ENCODE data around the gene GHRH. TPM values are rescaled to one million over a fixed set of nuclear protein-coding genes. Genes with fewer than 3 reads are reported as not detected.

The GHRH gene
- total and polyA plus RNA-seq, 4 donors, result not detected

DNA sequence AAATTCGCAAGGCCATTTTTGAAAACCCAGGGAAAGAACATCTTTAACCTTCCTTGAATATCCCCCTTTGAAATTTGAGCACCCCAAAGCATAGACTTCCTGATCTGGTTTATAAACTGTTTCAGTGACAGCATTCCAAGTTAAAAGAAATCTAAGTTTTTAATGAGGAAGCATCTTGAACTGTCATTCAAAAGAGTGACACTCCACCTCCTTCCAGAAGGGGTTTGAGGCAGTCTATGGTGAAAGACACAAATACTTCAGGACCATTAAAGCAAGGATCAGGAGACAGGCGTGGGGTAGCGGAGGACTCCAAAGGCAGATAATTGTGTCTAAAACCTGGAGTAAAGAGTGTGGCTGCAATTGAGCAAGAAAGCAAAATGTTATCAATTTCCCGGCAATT, 691 bp downstream of the GHRH start:
- H3K27ac ChIP-seq (ENCODE audit: low read depth in 1 of 2, low read length in 2 of 2), result no peak overlapping the region
- no peaks in the 10 kb centered on the region for H3K36me3 ChIP-seq (ENCODE audit: control insufficient read depth in 4 of 4, insufficient read depth in 3 of 4, low read depth in 1 of 4, low read length in 3 of 4)
- 75% methylated on average over 4 of the region's 4 CpGs for WGBS
- DNase-seq (ENCODE audit: low spot score), result no peak
- H3K4me1 ChIP-seq (ENCODE audit: control insufficient read depth in 4 of 4, insufficient read depth in 4 of 4, low read length in 3 of 4), result no peaks in the 10 kb centered on the region
- TF ChIP-seq FOXA1 (IDR thresholded peaks at IDR 0.05) (no peak), YY1 (IDR thresholded peaks at IDR 0.05) (no peak), JUND (IDR thresholded peaks at IDR 0.05) (no peak), RAD21 (IDR thresholded peaks at IDR 0.05) (no peak), RXRA (IDR thresholded peaks at IDR 0.05) (no peak), HNF4G (IDR thresholded peaks at IDR 0.05) (no peak), ATF3 (IDR thresholded peaks at IDR 0.05) (no peak)
- H3K4me3 ChIP-seq (ENCODE audit: low read depth in 1 of 3, low read length in 3 of 3), result no peak overlapping the region
- no peaks in the 10 kb centered on the region for H3K9me3 ChIP-seq (ENCODE audit: control insufficient read depth in 4 of 4, low read length in 3 of 4)
- no peak overlapping the region for H3K9ac ChIP-seq (ENCODE audit: low read depth in 1 of 2, low read length in 2 of 2)
- H3K27me3 ChIP-seq (ENCODE audit: control insufficient read depth in 4 of 4, insufficient read depth in 4 of 4, low read length in 3 of 4), result peaks cover 0 to 9% (median 0%) of the 10 kb centered on the region in 4 donors

- WGBS, result 60% methylated on average over 3 of the region's 3 CpGs
- Histone ChIP-seq H3K4me3 (ENCODE audit: low read depth in 1 of 3, low read length in 3 of 3) (no peak overlapping the region), H3K9me3 (ENCODE audit: control insufficient read depth in 4 of 4, low read length in 3 of 4) (no peaks in the 10 kb centered on the region), H3K4me1 (ENCODE audit: control insufficient read depth in 4 of 4, insufficient read depth in 4 of 4, low read length in 3 of 4) (no peaks in the 10 kb centered on the region), H3K27me3 (ENCODE audit: control insufficient read depth in 4 of 4, insufficient read depth in 4 of 4, low read length in 3 of 4) (peaks cover 0 to 9% (median 0%) of the 10 kb centered on the region in 4 donors), H3K27ac (ENCODE audit: low read depth in 1 of 2, low read length in 2 of 2) (no peak overlapping the region), H3K9ac (ENCODE audit: low read depth in 1 of 2, low read length in 2 of 2) (no peak overlapping the region), H3K36me3 (ENCODE audit: control insufficient read depth in 4 of 4, insufficient read depth in 3 of 4, low read depth in 1 of 4, low read length in 3 of 4) (no peaks in the 10 kb centered on the region)
- no peak for TF ChIP-seq JUND (IDR thresholded peaks at IDR 0.05)
- TF ChIP-seq NR2F2 (IDR thresholded peaks at IDR 0.05), result no peak
- DNase-seq (ENCODE audit: low spot score), result no peak
Measured at GRCh38 chr20:37259865-37260264, 1.7 kb downstream of the GHRH start.

GRCh38 chr20:37259031-37259430, 2.6 kb downstream of the GHRH start:
- peaks cover 0 to 9% (median 0%) of the 10 kb centered on the region in 4 donors for H3K27me3 ChIP-seq (ENCODE audit: control insufficient read depth in 4 of 4, insufficient read depth in 4 of 4, low read length in 3 of 4)
- no peaks in the 10 kb centered on the region for H3K36me3 ChIP-seq (ENCODE audit: control insufficient read depth in 4 of 4, insufficient read depth in 3 of 4, low read depth in 1 of 4, low read length in 3 of 4)
- WGBS, result 86% methylated on average over 11 of the region's 11 CpGs
- no peak overlapping the region for H3K27ac ChIP-seq (ENCODE audit: low read depth in 1 of 2, low read length in 2 of 2)
- TF ChIP-seq EGR1 (IDR thresholded peaks at IDR 0.05; ENCODE audit: low read depth in 2 of 2), result no peak
- no peak for TF ChIP-seq RAD21 (IDR thresholded peaks at IDR 0.05)
- no peak for TF ChIP-seq GABPA (IDR thresholded peaks at IDR 0.05 in 1 of 2, conservative IDR thresholded peaks at IDR 0.05 in 1 of 2)
- no peak for TF ChIP-seq RXRA (IDR thresholded peaks at IDR 0.05)
- no peak for TF ChIP-seq ATF3 (IDR thresholded peaks at IDR 0.05)
- H3K4me3 ChIP-seq (ENCODE audit: low read depth in 1 of 3, low read length in 3 of 3), result no peak overlapping the region
- peaks cover 0 to 5% (median 2%) of the 10 kb centered on the region in 4 donors for H3K9me3 ChIP-seq (ENCODE audit: control insufficient read depth in 4 of 4, low read length in 3 of 4)
- DNase-seq (ENCODE audit: low spot score), result no peak
- no peak overlapping the region for H3K9ac ChIP-seq (ENCODE audit: low read depth in 1 of 2, low read length in 2 of 2)
- no peaks in the 10 kb centered on the region for H3K4me1 ChIP-seq (ENCODE audit: control insufficient read depth in 4 of 4, insufficient read depth in 4 of 4, low read length in 3 of 4)

- TF ChIP-seq NR2F2 (IDR thresholded peaks at IDR 0.05), result no peak
- no peak for TF ChIP-seq YY1 (IDR thresholded peaks at IDR 0.05)
- no peak for TF ChIP-seq TAF1 (conservative IDR thresholded peaks at IDR 0.05)
- DNase-seq (ENCODE audit: low spot score), result no peak
- H3K9me3 ChIP-seq (ENCODE audit: control insufficient read depth in 4 of 4, low read length in 3 of 4), result peaks cover 0 to 5% (median 2%) of the 10 kb centered on the region in 4 donors
Measured at GRCh38 chr20:37257988-37258387, 3.6 kb downstream of the GHRH start.

More at GRCh38 chr20:37257988-37258387, 3.6 kb downstream of the GHRH start:
- Histone ChIP-seq H3K27me3 (ENCODE audit: control insufficient read depth in 4 of 4, insufficient read depth in 4 of 4, low read length in 3 of 4) (peaks cover 0 to 9% (median 0%) of the 10 kb centered on the region in 4 donors), H3K36me3 (ENCODE audit: control insufficient read depth in 4 of 4, insufficient read depth in 3 of 4, low read depth in 1 of 4, low read length in 3 of 4) (no peaks in the 10 kb centered on the region), H3K9ac (ENCODE audit: low read depth in 1 of 2, low read length in 2 of 2) (no peak overlapping the region), H3K27ac (ENCODE audit: low read depth in 1 of 2, low read length in 2 of 2) (no peak overlapping the region), H3K4me1 (ENCODE audit: control insufficient read depth in 4 of 4, insufficient read depth in 4 of 4, low read length in 3 of 4) (no peaks in the 10 kb centered on the region), H3K4me3 (ENCODE audit: low read depth in 1 of 3, low read length in 3 of 3) (no peak overlapping the region)
- 79% methylated on average over 9 of the region's 9 CpGs for WGBS

Data from liver (tissue), 9 donors.